ENCODE data around the gene GUCY1A1.

Gene GUCY1A1

GRCh38 chr4:155678011-155678410, 11.4 kb downstream of the GUCY1A1 start:
- no peaks in the 10 kb centered on the region for H3K27me3 ChIP-seq (ENCODE audit: insufficient read depth, poor library complexity, severe bottlenecking)
- H3K36me3 ChIP-seq (ENCODE audit: low read depth), result no peaks in the 10 kb centered on the region
- TF ChIP-seq, protein P1, sequence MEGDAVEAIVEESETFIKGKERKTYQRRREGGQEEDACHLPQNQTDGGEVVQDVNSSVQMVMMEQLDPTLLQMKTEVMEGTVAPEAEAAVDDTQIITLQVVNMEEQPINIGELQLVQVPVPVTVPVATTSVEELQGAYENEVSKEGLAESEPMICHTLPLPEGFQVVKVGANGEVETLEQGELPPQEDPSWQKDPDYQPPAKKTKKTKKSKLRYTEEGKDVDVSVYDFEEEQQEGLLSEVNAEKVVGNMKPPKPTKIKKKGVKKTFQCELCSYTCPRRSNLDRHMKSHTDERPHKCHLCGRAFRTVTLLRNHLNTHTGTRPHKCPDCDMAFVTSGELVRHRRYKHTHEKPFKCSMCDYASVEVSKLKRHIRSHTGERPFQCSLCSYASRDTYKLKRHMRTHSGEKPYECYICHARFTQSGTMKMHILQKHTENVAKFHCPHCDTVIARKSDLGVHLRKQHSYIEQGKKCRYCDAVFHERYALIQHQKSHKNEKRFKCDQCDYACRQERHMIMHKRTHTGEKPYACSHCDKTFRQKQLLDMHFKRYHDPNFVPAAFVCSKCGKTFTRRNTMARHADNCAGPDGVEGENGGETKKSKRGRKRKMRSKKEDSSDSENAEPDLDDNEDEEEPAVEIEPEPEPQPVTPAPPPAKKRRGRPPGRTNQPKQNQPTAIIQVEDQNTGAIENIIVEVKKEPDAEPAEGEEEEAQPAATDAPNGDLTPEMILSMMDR (IDR thresholded peaks at IDR 0.05; ENCODE audit: poor library complexity, severe bottlenecking), result no peak
- ATAC-seq (ENCODE audit: low read depth) (no peak), DNase-seq (ENCODE audit: low spot score) (no peak)
- no peak overlapping the region for H3K4me3 ChIP-seq (ENCODE audit: severe bottlenecking)
- no peaks in the 10 kb centered on the region for H3K4me1 ChIP-seq (ENCODE audit: insufficient read depth, poor library complexity, severe bottlenecking)
- no peak overlapping the region for H3K27ac ChIP-seq (ENCODE audit: poor library complexity, severe bottlenecking)
- H3K9me3 ChIP-seq (ENCODE audit: severe bottlenecking), result no peaks in the 10 kb centered on the region

DNA sequence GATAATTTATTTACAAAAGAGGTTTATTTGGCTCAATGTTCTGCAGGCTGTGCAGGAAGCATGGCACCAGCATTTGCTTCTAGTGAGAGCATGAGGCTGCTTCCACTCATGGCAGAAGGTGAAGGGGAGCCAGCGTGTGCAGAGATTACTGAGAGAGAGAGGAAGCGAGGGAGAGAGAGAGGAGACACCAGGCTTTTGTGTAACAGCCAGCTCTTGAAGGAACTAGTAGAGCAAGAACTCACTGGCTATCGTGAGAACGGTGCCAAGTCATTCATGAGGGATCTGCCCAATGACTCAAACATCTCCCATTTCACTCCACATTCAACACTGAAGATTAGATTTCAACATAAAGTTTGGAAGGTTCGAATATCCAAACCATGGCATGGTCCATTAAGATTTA, 12.7 kb downstream of the GUCY1A1 start:
- Histone ChIP-seq H3K4me3 (ENCODE audit: severe bottlenecking) (no peak overlapping the region), H3K9me3 (ENCODE audit: severe bottlenecking) (no peaks in the 10 kb centered on the region), H3K27me3 (ENCODE audit: insufficient read depth, poor library complexity, severe bottlenecking) (no peaks in the 10 kb centered on the region), H3K4me1 (ENCODE audit: insufficient read depth, poor library complexity, severe bottlenecking) (no peaks in the 10 kb centered on the region), H3K36me3 (ENCODE audit: low read depth) (no peaks in the 10 kb centered on the region), H3K27ac (ENCODE audit: poor library complexity, severe bottlenecking) (no peak overlapping the region)
- TF ChIP-seq, protein P1 (IDR thresholded peaks at IDR 0.05; ENCODE audit: poor library complexity, severe bottlenecking), result no peak
- ATAC-seq (ENCODE audit: low read depth), result no peak
- no peak for DNase-seq (ENCODE audit: low spot score)

- Histone ChIP-seq H3K27me3 (ENCODE audit: insufficient read depth, poor library complexity, severe bottlenecking) (no peaks in the 10 kb centered on the region), H3K4me1 (ENCODE audit: insufficient read depth, poor library complexity, severe bottlenecking) (no peaks in the 10 kb centered on the region), H3K36me3 (ENCODE audit: low read depth) (no peaks in the 10 kb centered on the region), H3K9me3 (ENCODE audit: severe bottlenecking) (no peaks in the 10 kb centered on the region), H3K27ac (ENCODE audit: poor library complexity, severe bottlenecking) (no peak overlapping the region), H3K4me3 (ENCODE audit: severe bottlenecking) (no peak overlapping the region)
- no peak for ATAC-seq (ENCODE audit: low read depth)
- no peak for DNase-seq (ENCODE audit: low spot score)
- TF ChIP-seq, protein P1 (IDR thresholded peaks at IDR 0.05; ENCODE audit: poor library complexity, severe bottlenecking), result no peak
Observed at GRCh38 chr4:155681886-155682285, 15.2 kb downstream of the GUCY1A1 start.

DNA sequence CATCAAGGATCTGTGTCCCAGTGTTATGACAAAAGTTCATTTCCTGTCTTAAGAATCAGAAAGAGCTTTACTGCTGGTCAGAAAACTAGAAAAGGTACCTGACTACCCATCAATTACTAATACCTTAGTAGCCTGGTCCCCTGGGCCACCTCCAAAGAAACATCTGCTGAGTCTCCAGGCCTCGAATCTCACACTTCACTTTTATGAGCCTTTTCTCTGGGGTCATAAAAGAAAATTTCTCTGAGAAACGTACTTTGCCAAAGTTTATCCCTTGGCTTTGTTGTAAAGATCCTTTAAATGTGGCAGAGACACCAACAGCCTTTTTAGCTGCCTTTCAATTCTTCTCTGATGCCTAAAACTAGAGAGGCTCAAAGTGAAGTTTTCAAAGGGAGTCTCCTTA, 17.8 kb downstream of the GUCY1A1 start:
- Histone ChIP-seq H3K4me3 (ENCODE audit: severe bottlenecking) (no peak overlapping the region), H3K36me3 (ENCODE audit: low read depth) (no peaks in the 10 kb centered on the region), H3K27me3 (ENCODE audit: insufficient read depth, poor library complexity, severe bottlenecking) (no peaks in the 10 kb centered on the region), H3K4me1 (ENCODE audit: insufficient read depth, poor library complexity, severe bottlenecking) (no peaks in the 10 kb centered on the region), H3K9me3 (ENCODE audit: severe bottlenecking) (no peaks in the 10 kb centered on the region), H3K27ac (ENCODE audit: poor library complexity, severe bottlenecking) (no peak overlapping the region)
- TF ChIP-seq, protein P1 (IDR thresholded peaks at IDR 0.05; ENCODE audit: poor library complexity, severe bottlenecking), result no peak
- ATAC-seq (ENCODE audit: low read depth) (no peak), DNase-seq (ENCODE audit: low spot score) (no peak)

DNA sequence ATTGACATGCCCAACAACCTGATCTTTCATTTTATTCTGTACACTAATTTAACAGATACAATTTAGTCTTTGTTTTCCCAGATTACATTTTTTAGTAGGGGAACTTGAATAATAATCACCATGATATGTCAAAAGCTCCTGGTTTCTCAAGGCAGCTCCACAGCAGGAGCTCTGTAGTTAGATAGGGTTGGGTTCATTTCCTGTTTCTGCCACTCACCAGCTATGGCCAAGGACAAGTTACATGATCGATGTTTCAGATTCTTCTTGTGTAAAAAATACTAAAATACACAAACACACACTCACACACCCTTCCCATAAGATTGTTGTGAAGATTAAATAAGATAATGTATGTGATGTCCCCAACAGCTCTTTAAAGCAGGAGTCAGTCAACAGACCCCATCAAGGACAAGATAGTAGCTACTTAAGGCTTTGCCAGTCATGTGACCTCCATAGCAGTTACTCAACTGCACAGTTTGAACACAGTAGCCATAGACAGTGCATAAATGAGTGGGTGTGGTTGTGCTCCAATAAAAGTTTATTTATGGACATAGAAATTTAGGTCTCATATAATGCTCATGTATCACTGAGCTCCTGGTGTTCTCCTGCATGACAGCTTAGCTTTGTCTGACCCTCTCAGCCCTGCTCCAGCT, 18.4 kb downstream of the GUCY1A1 start:
- Histone ChIP-seq H3K4me1 (ENCODE audit: insufficient read depth, poor library complexity, severe bottlenecking) (no peaks in the 10 kb centered on the region), H3K27me3 (ENCODE audit: insufficient read depth, poor library complexity, severe bottlenecking) (no peaks in the 10 kb centered on the region), H3K27ac (ENCODE audit: poor library complexity, severe bottlenecking) (no peak overlapping the region), H3K36me3 (ENCODE audit: low read depth) (no peaks in the 10 kb centered on the region), H3K4me3 (ENCODE audit: severe bottlenecking) (no peak overlapping the region), H3K9me3 (ENCODE audit: severe bottlenecking) (no peaks in the 10 kb centered on the region)
- TF ChIP-seq, protein P1 (IDR thresholded peaks at IDR 0.05; ENCODE audit: poor library complexity, severe bottlenecking), result no peak
- ATAC-seq (ENCODE audit: low read depth), result no peak
- no peak for DNase-seq (ENCODE audit: low spot score)

Measured in RWPE2 (cell line).